Uterus (tissue), 2 donors: Measurements from ENCODE around the gene MYH14.

Experiments
- POLR2A ChIP-seq, 2 donors: fragments of 450-650 bp; IDR thresholded peaks; one replicate each; pipeline ENCODE4 v1.6.1; 2016; ENCODE audit warnings: antibody characterized with exemption in 2 of 2, mild to moderate bottlenecking in 1 of 2, moderate library complexity in 1 of 2
- TF ChIP-seq, protein P1 (sequence below), 4 experiments: fragments of 200-600 bp in 2 of 4; fragments of 450-650 bp in 2 of 4; sonication (generic) in 2 of 4; IDR thresholded peaks; one replicate each; pipeline ENCODE4 v1.5.1; 2016 to 2019; ENCODE audit warnings: antibody characterized with exemption in 4 of 4, mild to moderate bottlenecking in 2 of 4, moderate library complexity in 1 of 4

DNA sequence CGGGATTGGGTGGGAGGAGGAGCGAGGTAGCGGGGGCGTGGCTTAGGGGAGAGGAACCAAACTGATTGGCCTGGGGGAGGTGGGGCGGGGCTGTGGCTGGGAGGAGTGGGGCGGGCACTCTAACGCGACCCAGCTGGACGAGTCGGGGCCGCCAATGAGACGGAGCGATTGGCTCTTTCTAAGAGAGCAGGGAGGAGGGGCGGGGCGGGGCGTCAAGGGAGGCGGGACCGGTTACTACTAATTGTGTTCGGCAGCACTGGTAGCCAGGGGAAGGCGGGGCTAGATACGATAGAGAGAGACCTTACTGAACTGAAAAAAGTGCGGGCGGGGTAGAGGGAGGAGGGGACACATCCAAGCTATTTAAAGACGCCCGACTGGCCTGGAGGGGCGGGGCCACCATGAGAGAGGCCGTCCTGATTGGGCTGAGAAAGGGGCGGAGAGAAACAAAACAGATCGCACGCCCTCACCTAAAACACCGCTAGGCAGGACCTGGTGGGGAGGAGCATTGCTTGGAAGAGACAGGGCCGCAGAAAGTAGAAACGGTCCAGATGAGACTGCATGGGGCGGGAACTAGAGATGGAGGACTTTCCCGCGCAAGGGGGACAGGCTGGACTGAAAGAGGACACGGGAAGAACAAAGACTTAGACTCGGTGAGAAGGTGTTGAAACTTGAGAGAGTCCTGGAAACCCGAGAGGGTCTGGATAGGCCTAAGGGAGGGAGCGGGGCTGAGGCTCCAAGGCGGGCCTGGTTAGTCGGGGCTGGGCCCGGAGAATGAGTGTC, 125.9 kb downstream of the MYH14 start, which contains the start of gene KCNC3:
- TF ChIP-seq, protein P1, sequence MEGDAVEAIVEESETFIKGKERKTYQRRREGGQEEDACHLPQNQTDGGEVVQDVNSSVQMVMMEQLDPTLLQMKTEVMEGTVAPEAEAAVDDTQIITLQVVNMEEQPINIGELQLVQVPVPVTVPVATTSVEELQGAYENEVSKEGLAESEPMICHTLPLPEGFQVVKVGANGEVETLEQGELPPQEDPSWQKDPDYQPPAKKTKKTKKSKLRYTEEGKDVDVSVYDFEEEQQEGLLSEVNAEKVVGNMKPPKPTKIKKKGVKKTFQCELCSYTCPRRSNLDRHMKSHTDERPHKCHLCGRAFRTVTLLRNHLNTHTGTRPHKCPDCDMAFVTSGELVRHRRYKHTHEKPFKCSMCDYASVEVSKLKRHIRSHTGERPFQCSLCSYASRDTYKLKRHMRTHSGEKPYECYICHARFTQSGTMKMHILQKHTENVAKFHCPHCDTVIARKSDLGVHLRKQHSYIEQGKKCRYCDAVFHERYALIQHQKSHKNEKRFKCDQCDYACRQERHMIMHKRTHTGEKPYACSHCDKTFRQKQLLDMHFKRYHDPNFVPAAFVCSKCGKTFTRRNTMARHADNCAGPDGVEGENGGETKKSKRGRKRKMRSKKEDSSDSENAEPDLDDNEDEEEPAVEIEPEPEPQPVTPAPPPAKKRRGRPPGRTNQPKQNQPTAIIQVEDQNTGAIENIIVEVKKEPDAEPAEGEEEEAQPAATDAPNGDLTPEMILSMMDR (IDR thresholded peaks at IDR 0.05), result no peak
- TF ChIP-seq POLR2A (IDR thresholded peaks at IDR 0.05), result peak; percentile 29 to 67
